Adipose tissue (tissue), 3 donors: ENCODE results near the gene PCDHGB4. TPM values are rescaled to one million over a fixed set of nuclear protein-coding genes. Genes with fewer than 3 reads are reported as not detected.

ENCODE experiments used
- polyA plus RNA-seq, 3 donors: library from polyadenylated mRNA; stranded (reverse); fragments of 200-250 nt; gene quantifications; one replicate each; pipeline ENCODE4 v1.2.3, GENCODE V29; 2013
- donor health status: healthy with polysubstance abuse.
- donor health status: Bipolar disorder and iron deficiency.
- donor health status: healthy.

PCDHGB4 gene
- polyA plus RNA-seq, 3 donors, result 0.34 to 1.2 (median 0.60) TPM

Other genes starting within 250 kb of the PCDHGB4 start
- under 1 TPM in 2 of 3 donors, not detected in 1; 0.33 to 0.46 TPM for gene PCDHB6, start 237.6 kb upstream of the PCDHGB4 start, polyA plus RNA-seq
- gene PCDHB7, start 215.1 kb upstream of the PCDHGB4 start, polyA plus RNA-seq, result 1 to 10 TPM in 1 of 3 donors, under 1 TPM in 2; 0.20 to 1.5 (median 0.79) TPM
- gene PCDHB8, start 209.9 kb upstream of the PCDHGB4 start, polyA plus RNA-seq, result 1 to 10 TPM in 1 of 3 donors, under 1 TPM in 1, not detected in 1; 0.42 to 1.2 TPM
- 1 to 10 TPM in 1 of 3 donors, under 1 TPM in 2; 0.72 to 1.4 (median 0.90) TPM for gene PCDHB16, start 205.3 kb upstream of the PCDHGB4 start, polyA plus RNA-seq
- under 1 TPM; 0.38 to 0.88 (median 0.79) TPM for gene PCDHB9, start 200.5 kb upstream of the PCDHGB4 start, polyA plus RNA-seq
- 1 to 10 TPM in 1 of 3 donors, under 1 TPM in 2; 0.41 to 1.1 (median 0.67) TPM for gene PCDHB10, start 195.3 kb upstream of the PCDHGB4 start, polyA plus RNA-seq
- gene PCDHB11, start 188.1 kb upstream of the PCDHGB4 start, polyA plus RNA-seq, result 1 to 10 TPM in 2 of 3 donors, under 1 TPM in 1; 0.45 to 1.4 (median 1.0) TPM
- gene PCDHB12, start 179.0 kb upstream of the PCDHGB4 start, polyA plus RNA-seq, result 1 to 10 TPM in 2 of 3 donors, under 1 TPM in 1; 0.81 to 1.2 (median 1.2) TPM
- gene PCDHB13, start 173.8 kb upstream of the PCDHGB4 start, polyA plus RNA-seq, result 1 to 10 TPM in 2 of 3 donors, under 1 TPM in 1; 0.34 to 1.7 (median 1.3) TPM
- 1 to 10 TPM; 1.3 to 2.5 (median 1.4) TPM for gene PCDHB14, start 164.4 kb upstream of the PCDHGB4 start, polyA plus RNA-seq
- 1 to 10 TPM in 2 of 3 donors, under 1 TPM in 1; 0.79 to 3.2 (median 2.0) TPM for gene PCDHB15, start 142.3 kb upstream of the PCDHGB4 start, polyA plus RNA-seq
- under 1 TPM in 1 of 3 donors, not detected in 2; 0.03 TPM for gene SLC25A2, start 83.6 kb upstream of the PCDHGB4 start, polyA plus RNA-seq
- gene TAF7, start 66.9 kb upstream of the PCDHGB4 start, polyA plus RNA-seq, result 10 to 100 TPM; 32.2 to 62.0 (median 59.1) TPM
- gene PCDHGA1, start 57.2 kb upstream of the PCDHGB4 start, polyA plus RNA-seq, result under 1 TPM in 2 of 3 donors, not detected in 1; 0.10 to 0.25 TPM
- gene PCDHGA2, start 48.9 kb upstream of the PCDHGB4 start, polyA plus RNA-seq, result 1 to 10 TPM in 1 of 3 donors, under 1 TPM in 2; 0.56 to 1.3 (median 0.89) TPM
- gene PCDHGA3, start 43.9 kb upstream of the PCDHGB4 start, polyA plus RNA-seq, result under 1 TPM; 0.45 to 0.82 (median 0.54) TPM
- gene PCDHGB1, start 37.6 kb upstream of the PCDHGB4 start, polyA plus RNA-seq, result under 1 TPM; 0.11 to 0.36 (median 0.30) TPM
- under 1 TPM; 0.34 to 0.98 (median 0.82) TPM for gene PCDHGA4, start 32.7 kb upstream of the PCDHGB4 start, polyA plus RNA-seq
- gene PCDHGB2, start 27.7 kb upstream of the PCDHGB4 start, polyA plus RNA-seq, result under 1 TPM; 0.58 to 0.90 (median 0.71) TPM
- under 1 TPM; 0.34 to 0.52 (median 0.43) TPM for gene PCDHGA5, start 23.5 kb upstream of the PCDHGB4 start, polyA plus RNA-seq
- under 1 TPM; 0.34 to 0.52 (median 0.40) TPM for gene PCDHGB3, start 17.5 kb upstream of the PCDHGB4 start, polyA plus RNA-seq
- gene PCDHGA6, start 13.8 kb upstream of the PCDHGB4 start, polyA plus RNA-seq, result 1 to 10 TPM in 1 of 3 donors, under 1 TPM in 2; 0.45 to 1.3 (median 0.83) TPM
- under 1 TPM; 0.11 to 0.38 (median 0.31) TPM for gene PCDHGA7, start 5.0 kb upstream of the PCDHGB4 start, polyA plus RNA-seq
- under 1 TPM; 0.07 to 0.45 (median 0.10) TPM for gene PCDHGA8, start 4.9 kb downstream of the PCDHGB4 start, polyA plus RNA-seq
- gene PCDHGB5, start 10.2 kb downstream of the PCDHGB4 start, polyA plus RNA-seq, result 1 to 10 TPM in 2 of 3 donors, under 1 TPM in 1; 0.11 to 3.1 (median 2.3) TPM
- gene PCDHGA9, start 15.1 kb downstream of the PCDHGB4 start, polyA plus RNA-seq, result under 1 TPM; 0.51 to 0.89 (median 0.67) TPM
- 1 to 10 TPM; 1.0 to 2.4 (median 1.0) TPM for gene PCDHGB6, start 20.3 kb downstream of the PCDHGB4 start, polyA plus RNA-seq
- gene PCDHGA10, start 25.3 kb downstream of the PCDHGB4 start, polyA plus RNA-seq, result 1 to 10 TPM in 1 of 3 donors, under 1 TPM in 2; 0.64 to 1.8 (median 0.79) TPM
- 1 to 10 TPM; 2.3 to 4.9 (median 2.6) TPM for gene PCDHGB7, start 30.0 kb downstream of the PCDHGB4 start, polyA plus RNA-seq
- 1 to 10 TPM in 1 of 3 donors, under 1 TPM in 2; 0.32 to 1.1 (median 0.79) TPM for gene PCDHGA11, start 33.4 kb downstream of the PCDHGB4 start, polyA plus RNA-seq
- 1 to 10 TPM in 2 of 3 donors, under 1 TPM in 1; 0.48 to 2.0 (median 1.2) TPM for gene PCDHGA12, start 42.8 kb downstream of the PCDHGB4 start, polyA plus RNA-seq
- gene PCDHGC3, start 88.3 kb downstream of the PCDHGB4 start, polyA plus RNA-seq, result 100 to 1,000 TPM in 1 of 3 donors, 10 to 100 TPM in 2; 21.7 to 106 (median 37.2) TPM
- under 1 TPM; 0.05 to 0.34 (median 0.15) TPM for gene PCDHGC4, start 97.3 kb downstream of the PCDHGB4 start, polyA plus RNA-seq
- under 1 TPM; 0.06 to 0.56 (median 0.07) TPM for gene PCDHGC5, start 101.4 kb downstream of the PCDHGB4 start, polyA plus RNA-seq
- gene DIAPH1, start 231.3 kb downstream of the PCDHGB4 start, polyA plus RNA-seq, result 10 to 100 TPM; 30.1 to 33.4 (median 31.9) TPM
- 10 to 100 TPM; 27.2 to 53.6 (median 35.3) TPM for gene HDAC3, start 249.2 kb downstream of the PCDHGB4 start, polyA plus RNA-seq
- gene RELL2, start 249.3 kb downstream of the PCDHGB4 start, polyA plus RNA-seq, result 1 to 10 TPM; 1.4 to 2.6 (median 1.5) TPM